Gastroesophageal sphincter (tissue), 4 donors: ENCODE data around the gene RANBP10. TPM values are rescaled to one million over a fixed set of nuclear protein-coding genes. Genes with fewer than 3 reads are reported as not detected.

ENCODE experiments used
- ATAC-seq: fragments of 150-250 bp; one replicate; pipeline ENCODE4 v1.9.1; 2016; ENCODE audit warnings: mild to moderate bottlenecking, moderate library complexity
- H3K27ac ChIP-seq, 4 donors: fragments of 200-600 bp; sonication (generic) in 3 of 4; 1 replicate in 3 of 4; 2 replicates in 1 of 4; pipeline ENCODE4 v1.5.1; 2016 to 2019
- H3K27me3 ChIP-seq: fragments of 200-600 bp; sonication (generic); one replicate; pipeline ENCODE4 v1.5.1; 2019
- H3K36me3 ChIP-seq, 2 donors: fragments of 200-600 bp; sonication (generic); one replicate each; pipeline ENCODE4 v1.5.1; 2019; ENCODE audit warnings: control low read depth in 1 of 2
- H3K4me1 ChIP-seq, 3 donors: fragments of 200-600 bp; sonication (generic); 1 replicate in 2 of 3; 2 replicates in 1 of 3; pipeline ENCODE4 v1.5.1; 2016 to 2019; ENCODE audit warnings: control low read depth in 2 of 3
- H3K4me3 ChIP-seq, 2 donors: fragments of 200-600 bp; sonication (generic); one replicate each; pipeline ENCODE4 v1.5.1; 2019; ENCODE audit warnings: mild to moderate bottlenecking in 1 of 2, moderate library complexity in 1 of 2
- H3K9me3 ChIP-seq, 3 donors: fragments of 200-600 bp; sonication (generic); one replicate each; pipeline ENCODE4 v1.5.1; 2017 to 2019; ENCODE audit warnings: control low read depth in 2 of 3
- CTCF ChIP-seq, 4 experiments: fragments of 200-600 bp in 2 of 4; fragments of 450-650 bp in 2 of 4; sonication (generic) in 1 of 4; IDR thresholded peaks; one replicate each; pipeline ENCODE4 v1.5.1; 2017 to 2019; ENCODE audit warnings: antibody characterized with exemption in 4 of 4, mild to moderate bottlenecking in 2 of 4, moderate library complexity in 2 of 4
- EP300 ChIP-seq: sonication (generic); formaldehyde crosslinking; IDR thresholded peaks from one replicate; pipeline ENCODE4 v1.6.1; 2017; ENCODE audit warnings: antibody characterized with exemption, mild to moderate bottlenecking
- POLR2A ChIP-seq, 2 donors: fragments of 450-650 bp; IDR thresholded peaks; one replicate each; pipeline ENCODE4 v1.6.1; 2017; ENCODE audit warnings: antibody characterized with exemption in 2 of 2, mild to moderate bottlenecking in 2 of 2, moderate library complexity in 1 of 2
- POLR2AphosphoS5 ChIP-seq: sonication (generic); formaldehyde crosslinking; IDR thresholded peaks from one replicate; pipeline ENCODE4 v1.6.1; 2017; ENCODE audit warnings: antibody characterized with exemption
- WGBS, 2 donors: methylation state at CpG; one replicate each; pipeline ENCODE4 v1.1.5; 2018; ENCODE audit warnings: low coverage in 1 of 2; 5-methylcytosine and 5-hydroxymethylcytosine counted together
- total RNA-seq, 4 donors: library from RNA; depleted of rRNA; stranded (reverse); fragments of >200 nt; gene quantifications; one replicate each; pipeline ENCODE4 v1.1.0, GENCODE V29; 2016

RANBP10 gene
- total RNA-seq, 4 donors from 2014 or later = 6.0 to 12.3 (median 8.4) TPM

- Histone ChIP-seq H3K27me3 (no peaks in the 10 kb centered on the region), H3K9me3 (no peaks in the 10 kb centered on the region), H3K4me3 (peak overlapping the region; percentile 66 to 90), H3K4me1 (peaks cover 0 to 21% (median 10%) of the 10 kb centered on the region in 3 donors), H3K27ac (peak overlapping the region; percentile 41 to 85 (median 81)), H3K36me3 (peaks cover 0 to 43% of the 10 kb centered on the region in 2 donors)
- WGBS, 2 donors = 0% methylated on average over 1 of the region's 3 CpGs; no CpG with 5 or more reads in 1 of the 2 donors
- TF ChIP-seq CTCF (IDR thresholded peaks at IDR 0.05) (no peak), POLR2AphosphoS5 (no peak)
- peak; percentile 3 for ATAC-seq
Observed at GRCh38 chr16:67833030-67833414, 26.7 kb upstream of the RANBP10 start.

- peaks cover 0 to 61% of the 10 kb centered on the region in 2 donors for H3K36me3 ChIP-seq
- no CpG with 5 or more reads among the region's 4 CpGs for WGBS, 2 donors
- TF ChIP-seq CTCF (IDR thresholded peaks at IDR 0.05) = no peak
- TF ChIP-seq EP300 = no peak
- no peak for TF ChIP-seq POLR2AphosphoS5
- TF ChIP-seq POLR2A (IDR thresholded peaks at IDR 0.05) = no peak
Observed at GRCh38 chr16:67828651-67829050, 22.3 kb upstream of the RANBP10 start.

GRCh38 chr16:67825906-67826305 is 19.5 kb upstream of the RANBP10 start:
- Histone ChIP-seq H3K27me3 (no peaks in the 10 kb centered on the region), H3K27ac (no peak overlapping the region), H3K36me3 (peaks cover 0 to 47% of the 10 kb centered on the region in 2 donors), H3K9me3 (no peaks in the 10 kb centered on the region), H3K4me3 (no peak overlapping the region), H3K4me1 (no peaks in the 10 kb centered on the region)
- 100% methylated on average over 1 of the region's 14 CpGs; no CpG with 5 or more reads in 1 of the 2 donors for WGBS, 2 donors
- TF ChIP-seq POLR2A (IDR thresholded peaks at IDR 0.05) (no peak), CTCF (IDR thresholded peaks at IDR 0.05) (no peak), EP300 (no peak), POLR2AphosphoS5 (no peak)
- no peak for ATAC-seq

More at GRCh38 chr16:67828651-67829050, 22.3 kb upstream of the RANBP10 start:
- H3K27ac ChIP-seq = no peak overlapping the region
- peaks cover 0 to 13% (median 10%) of the 10 kb centered on the region in 3 donors for H3K4me1 ChIP-seq
- H3K27me3 ChIP-seq = no peaks in the 10 kb centered on the region
- no peaks in the 10 kb centered on the region for H3K9me3 ChIP-seq
- no peak for ATAC-seq
- no peak overlapping the region for H3K4me3 ChIP-seq

GRCh38 chr16:67825119-67825518 is 18.8 kb upstream of the RANBP10 start:
- Histone ChIP-seq H3K27ac (no peak overlapping the region), H3K27me3 (no peaks in the 10 kb centered on the region), H3K4me3 (no peak overlapping the region), H3K9me3 (no peaks in the 10 kb centered on the region), H3K4me1 (no peaks in the 10 kb centered on the region), H3K36me3 (peaks cover 0 to 40% of the 10 kb centered on the region in 2 donors)
- 82 to 89% methylated on average over 5 to 7 of the region's 8 CpGs for WGBS, 2 donors
- TF ChIP-seq POLR2A (IDR thresholded peaks at IDR 0.05) (no peak), EP300 (no peak), POLR2AphosphoS5 (no peak), CTCF (IDR thresholded peaks at IDR 0.05) (no peak)
- no peak for ATAC-seq

- WGBS, 2 donors = 100% methylated on average over 1 to 2 of the region's 2 CpGs
- no peak overlapping the region for H3K4me3 ChIP-seq
- H3K9me3 ChIP-seq = no peaks in the 10 kb centered on the region
- ATAC-seq = no peak
- H3K36me3 ChIP-seq = peaks cover 0 to 14% of the 10 kb centered on the region in 2 donors
- no peaks in the 10 kb centered on the region for H3K4me1 ChIP-seq
- H3K27ac ChIP-seq = no peak overlapping the region
- H3K27me3 ChIP-seq = no peaks in the 10 kb centered on the region
- no peak for TF ChIP-seq CTCF (IDR thresholded peaks at IDR 0.05)
- no peak for TF ChIP-seq EP300
- TF ChIP-seq POLR2AphosphoS5 = no peak
- TF ChIP-seq POLR2A (IDR thresholded peaks at IDR 0.05) = no peak
Observed at GRCh38 chr16:67822511-67822910, 16.2 kb upstream of the RANBP10 start.
